ENCODE measurements around the gene SRPX2.

SRPX2 gene

DNA sequence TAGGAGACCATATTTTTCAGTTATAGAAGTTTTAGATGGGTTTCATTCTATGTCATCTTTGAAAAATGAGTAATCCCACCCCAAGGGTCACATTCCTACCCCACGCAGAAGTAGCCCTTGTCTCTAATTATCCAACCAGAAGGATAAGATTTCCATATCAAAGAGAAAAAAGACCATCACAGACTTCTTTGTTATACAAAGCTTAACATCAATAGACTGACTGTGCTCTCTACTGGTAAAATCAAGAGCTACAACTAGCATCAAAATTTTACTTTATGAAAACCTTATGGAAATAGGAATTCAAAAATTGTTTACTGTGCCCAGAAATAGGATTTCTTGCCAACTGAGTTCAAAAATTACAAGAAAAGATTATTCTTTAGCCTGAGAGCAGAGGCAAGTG, 34.4 kb upstream of the SRPX2 start:
- H3K27ac ChIP-seq (ENCODE audit: extremely low read depth, low read depth, low read length): no peak overlapping the region
- TF ChIP-seq ZNF654 (tag by site-specific recombination; IDR thresholded peaks at IDR 0.05; ENCODE audit: low read depth) (0 out of 2 replicates have a peak, but pooled peaks have one; percentile 7), ZNF423 (tag by site-specific recombination; IDR thresholded peaks at IDR 0.05) (no peak), ZSCAN16 (tag by site-specific recombination; IDR thresholded peaks at IDR 0.05) (no peak)
- H3K9me3 ChIP-seq (ENCODE audit: control insufficient read depth, insufficient read depth, low read depth, low read length): no peaks in the 10 kb centered on the region
- ChIA-PET CTCF (interaction anchor here (0.6 to 1.5 kb wide), 9 partner anchors 13 to 186 kb away, joined by 3 to 8 read pairs (median 3); no protein-coding TSS in a partner anchor), POLR2A (no interaction called here)
- H3K4me1 ChIP-seq (ENCODE audit: control insufficient read depth, insufficient read depth, low read length): no peaks in the 10 kb centered on the region
- H3K4me3 ChIP-seq (ENCODE audit: low read depth, low read length): no peak overlapping the region
- no peaks in the 10 kb centered on the region for H3K36me3 ChIP-seq (ENCODE audit: control insufficient read depth in 2 of 2, insufficient read depth in 1 of 2, low read length in 2 of 2)

DNA sequence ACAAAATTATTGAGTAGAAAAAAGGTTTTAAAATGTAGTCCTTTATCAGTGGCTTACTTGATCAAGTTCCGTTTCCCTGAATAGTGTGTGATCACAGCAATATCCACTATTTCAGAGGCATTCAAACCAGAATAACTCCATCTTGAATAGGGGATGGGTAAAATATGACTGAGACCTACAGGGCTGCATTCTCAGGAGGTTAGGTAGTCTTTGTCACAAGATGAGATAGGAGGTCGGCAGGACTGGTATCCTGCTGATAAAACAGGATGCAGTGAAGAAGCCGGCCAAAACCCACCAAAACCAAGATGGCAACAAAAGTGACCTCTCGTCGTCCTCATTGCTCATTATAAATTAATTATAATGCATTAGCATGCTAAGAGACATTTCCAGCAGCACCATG, 32.0 kb upstream of the SRPX2 start:
- Histone ChIP-seq H3K4me3 (ENCODE audit: low read depth, low read length) (no peak overlapping the region), H3K9me3 (ENCODE audit: control insufficient read depth, insufficient read depth, low read depth, low read length) (no peaks in the 10 kb centered on the region), H3K36me3 (ENCODE audit: control insufficient read depth in 2 of 2, insufficient read depth in 1 of 2, low read length in 2 of 2) (no peaks in the 10 kb centered on the region), H3K27ac (ENCODE audit: extremely low read depth, low read depth, low read length) (no peak overlapping the region), H3K4me1 (ENCODE audit: control insufficient read depth, insufficient read depth, low read length) (no peaks in the 10 kb centered on the region)
- TF ChIP-seq, protein P1, sequence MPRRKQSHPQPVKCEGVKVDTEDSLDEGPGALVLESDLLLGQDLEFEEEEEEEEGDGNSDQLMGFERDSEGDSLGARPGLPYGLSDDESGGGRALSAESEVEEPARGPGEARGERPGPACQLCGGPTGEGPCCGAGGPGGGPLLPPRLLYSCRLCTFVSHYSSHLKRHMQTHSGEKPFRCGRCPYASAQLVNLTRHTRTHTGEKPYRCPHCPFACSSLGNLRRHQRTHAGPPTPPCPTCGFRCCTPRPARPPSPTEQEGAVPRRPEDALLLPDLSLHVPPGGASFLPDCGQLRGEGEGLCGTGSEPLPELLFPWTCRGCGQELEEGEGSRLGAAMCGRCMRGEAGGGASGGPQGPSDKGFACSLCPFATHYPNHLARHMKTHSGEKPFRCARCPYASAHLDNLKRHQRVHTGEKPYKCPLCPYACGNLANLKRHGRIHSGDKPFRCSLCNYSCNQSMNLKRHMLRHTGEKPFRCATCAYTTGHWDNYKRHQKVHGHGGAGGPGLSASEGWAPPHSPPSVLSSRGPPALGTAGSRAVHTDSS (tag by site-specific recombination; IDR thresholded peaks at IDR 0.05): no peak
- TF ChIP-seq ZNF37A (tag by site-specific recombination; IDR thresholded peaks at IDR 0.05) (no peak), MEIS1 (CRISPR knock-in tag; IDR thresholded peaks at IDR 0.05; ENCODE audit: borderline replicate concordance) (no peak)
- TF ChIP-seq, protein P2, sequence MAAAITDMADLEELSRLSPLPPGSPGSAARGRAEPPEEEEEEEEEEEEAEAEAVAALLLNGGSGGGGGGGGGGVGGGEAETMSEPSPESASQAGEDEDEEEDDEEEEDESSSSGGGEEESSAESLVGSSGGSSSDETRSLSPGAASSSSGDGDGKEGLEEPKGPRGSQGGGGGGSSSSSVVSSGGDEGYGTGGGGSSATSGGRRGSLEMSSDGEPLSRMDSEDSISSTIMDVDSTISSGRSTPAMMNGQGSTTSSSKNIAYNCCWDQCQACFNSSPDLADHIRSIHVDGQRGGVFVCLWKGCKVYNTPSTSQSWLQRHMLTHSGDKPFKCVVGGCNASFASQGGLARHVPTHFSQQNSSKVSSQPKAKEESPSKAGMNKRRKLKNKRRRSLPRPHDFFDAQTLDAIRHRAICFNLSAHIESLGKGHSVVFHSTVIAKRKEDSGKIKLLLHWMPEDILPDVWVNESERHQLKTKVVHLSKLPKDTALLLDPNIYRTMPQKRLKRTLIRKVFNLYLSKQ (tag by site-specific recombination; IDR thresholded peaks at IDR 0.05; ENCODE audit: borderline replicate concordance): no peak
- ChIA-PET POLR2A (no interaction called here), CTCF (interaction anchor here (0.6 to 1.2 kb wide), 3 partner anchors 30 to 244 kb away, joined by 3 to 6 read pairs (median 5); no protein-coding TSS in a partner anchor)

DNA sequence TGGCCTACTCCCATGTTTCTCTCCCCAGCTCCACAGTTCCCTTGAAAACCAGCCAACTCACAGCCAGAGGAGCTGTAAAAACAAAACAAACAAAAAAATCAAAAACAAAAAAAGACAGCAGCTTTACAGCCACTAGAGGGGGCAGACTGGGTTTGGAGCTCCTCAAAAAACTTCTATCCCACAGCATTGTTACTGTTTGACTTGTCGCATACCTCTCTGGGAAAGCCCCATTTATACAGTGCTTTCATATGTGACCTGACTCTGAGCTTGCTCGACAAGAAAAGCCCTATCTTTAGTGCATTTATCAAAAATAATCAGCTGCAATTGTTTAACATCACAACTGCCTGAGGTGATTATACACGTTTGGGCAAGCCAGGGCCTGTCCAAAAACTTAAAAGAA, 29.0 kb upstream of the SRPX2 start:
- POLR2A ChIA-PET: interaction anchor here (0.5 to 1.4 kb wide), 3 partner anchors 21 to 205 kb away, joined by 4 to 6 read pairs (median 4); partner anchors contain the start of genes CSTF2 and TSPAN6

DNA sequence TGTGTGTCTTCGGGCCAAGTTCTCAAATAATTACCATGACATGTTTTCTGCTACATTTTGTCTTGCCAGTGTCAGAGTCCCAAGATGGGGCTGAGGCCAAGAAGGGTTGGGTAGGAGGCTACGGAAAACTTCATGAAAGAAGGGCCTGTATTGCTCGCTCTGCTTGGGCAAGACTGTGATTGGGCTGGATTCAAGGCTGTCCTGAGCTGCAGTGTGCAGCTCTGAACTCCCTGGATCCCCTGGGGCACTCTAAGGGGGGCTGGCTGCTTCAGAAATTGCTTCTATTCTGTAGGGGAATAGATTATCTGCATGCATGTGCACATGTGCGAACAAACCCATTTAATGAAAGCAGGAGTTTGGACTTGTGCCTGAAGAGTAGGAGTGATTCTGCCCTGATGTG, 21.0 kb upstream of the SRPX2 start:
- H3K27ac ChIP-seq (ENCODE audit: extremely low read depth, low read depth, low read length): no peak overlapping the region
- CTCF ChIA-PET: no interaction called here
- H3K4me1 ChIP-seq (ENCODE audit: control insufficient read depth, insufficient read depth, low read length): no peaks in the 10 kb centered on the region
- H3K9me3 ChIP-seq (ENCODE audit: control insufficient read depth, insufficient read depth, low read depth, low read length): no peaks in the 10 kb centered on the region
- POLR2A ChIA-PET: no interaction called here
- H3K36me3 ChIP-seq (ENCODE audit: control insufficient read depth in 2 of 2, insufficient read depth in 1 of 2, low read length in 2 of 2): no peaks in the 10 kb centered on the region; a peak in 1 of 3 replicates
- H3K4me3 ChIP-seq (ENCODE audit: low read depth, low read length): no peak overlapping the region
- TF ChIP-seq ZNF561 (tag by site-specific recombination; IDR thresholded peaks at IDR 0.05; ENCODE audit: borderline replicate concordance) (no peak), ZNF416 (tag by site-specific recombination; IDR thresholded peaks at IDR 0.05) (no peak), BCL11A (tag by site-specific recombination; IDR thresholded peaks at IDR 0.05; ENCODE audit: low read depth) (no peak), ZNF654 (tag by site-specific recombination; IDR thresholded peaks at IDR 0.05; ENCODE audit: low read depth) (no peak), ZNF221 (tag by site-specific recombination; IDR thresholded peaks at IDR 0.05; ENCODE audit: borderline replicate concordance) (no peak), SP7 (tag by site-specific recombination; IDR thresholded peaks at IDR 0.05) (no peak)
- TF ChIP-seq, protein P3, sequence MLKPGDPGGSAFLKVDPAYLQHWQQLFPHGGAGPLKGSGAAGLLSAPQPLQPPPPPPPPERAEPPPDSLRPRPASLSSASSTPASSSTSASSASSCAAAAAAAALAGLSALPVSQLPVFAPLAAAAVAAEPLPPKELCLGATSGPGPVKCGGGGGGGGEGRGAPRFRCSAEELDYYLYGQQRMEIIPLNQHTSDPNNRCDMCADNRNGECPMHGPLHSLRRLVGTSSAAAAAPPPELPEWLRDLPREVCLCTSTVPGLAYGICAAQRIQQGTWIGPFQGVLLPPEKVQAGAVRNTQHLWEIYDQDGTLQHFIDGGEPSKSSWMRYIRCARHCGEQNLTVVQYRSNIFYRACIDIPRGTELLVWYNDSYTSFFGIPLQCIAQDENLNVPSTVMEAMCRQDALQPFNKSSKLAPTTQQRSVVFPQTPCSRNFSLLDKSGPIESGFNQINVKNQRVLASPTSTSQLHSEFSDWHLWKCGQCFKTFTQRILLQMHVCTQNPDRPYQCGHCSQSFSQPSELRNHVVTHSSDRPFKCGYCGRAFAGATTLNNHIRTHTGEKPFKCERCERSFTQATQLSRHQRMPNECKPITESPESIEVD (tag by site-specific recombination; IDR thresholded peaks at IDR 0.05): no peak
- TF ChIP-seq, protein P2 (tag by site-specific recombination; IDR thresholded peaks at IDR 0.05; ENCODE audit: borderline replicate concordance): no peak
- TF ChIP-seq, protein P4, sequence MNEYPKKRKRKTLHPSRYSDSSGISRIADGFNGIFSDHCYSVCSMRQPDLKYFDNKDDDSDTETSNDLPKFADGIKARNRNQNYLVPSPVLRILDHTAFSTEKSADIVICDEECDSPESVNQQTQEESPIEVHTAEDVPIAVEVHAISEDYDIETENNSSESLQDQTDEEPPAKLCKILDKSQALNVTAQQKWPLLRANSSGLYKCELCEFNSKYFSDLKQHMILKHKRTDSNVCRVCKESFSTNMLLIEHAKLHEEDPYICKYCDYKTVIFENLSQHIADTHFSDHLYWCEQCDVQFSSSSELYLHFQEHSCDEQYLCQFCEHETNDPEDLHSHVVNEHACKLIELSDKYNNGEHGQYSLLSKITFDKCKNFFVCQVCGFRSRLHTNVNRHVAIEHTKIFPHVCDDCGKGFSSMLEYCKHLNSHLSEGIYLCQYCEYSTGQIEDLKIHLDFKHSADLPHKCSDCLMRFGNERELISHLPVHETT (tag by site-specific recombination; IDR thresholded peaks at IDR 0.05): no peak

More for the DNA sequence above, 29.0 kb upstream of the SRPX2 start:
- H3K4me3 ChIP-seq (ENCODE audit: low read depth, low read length): no peak overlapping the region
- H3K9me3 ChIP-seq (ENCODE audit: control insufficient read depth, insufficient read depth, low read depth, low read length): no peaks in the 10 kb centered on the region
- H3K27ac ChIP-seq (ENCODE audit: extremely low read depth, low read depth, low read length): no peak overlapping the region
- TF ChIP-seq FEZF1 (tag by site-specific recombination; IDR thresholded peaks at IDR 0.05) (peak; percentile 20; the same call in 1 of the 2 replicates), ZFP3 (tag by site-specific recombination; IDR thresholded peaks at IDR 0.05; ENCODE audit: low read depth) (0 out of 2 replicates have a peak, but pooled peaks have one; percentile 44), ZNF114 (tag by site-specific recombination; IDR thresholded peaks at IDR 0.05) (no peak), TRIM28 (IDR thresholded peaks at IDR 0.05; ENCODE audit: borderline replicate concordance, low read length) (peak; percentile 71; the same call in 1 of the 2 replicates)
- TF ChIP-seq, protein P3 (tag by site-specific recombination; IDR thresholded peaks at IDR 0.05): peak; percentile 60
- no peaks in the 10 kb centered on the region for H3K36me3 ChIP-seq (ENCODE audit: control insufficient read depth in 2 of 2, insufficient read depth in 1 of 2, low read length in 2 of 2)
- H3K4me1 ChIP-seq (ENCODE audit: control insufficient read depth, insufficient read depth, low read length): no peaks in the 10 kb centered on the region
- CTCF ChIA-PET: interaction anchor here (0.6 to 1.8 kb wide), 13 partner anchors 11 to 204 kb away, joined by 3 to 10 read pairs (median 5); partner anchors contain the start of genes SRPX2 and TSPAN6

All from HEK293 (cell line).